ENCODE measurements around the gene ARFIP1. TPM values are rescaled to one million over a fixed set of nuclear protein-coding genes. Genes with fewer than 3 reads are reported as not detected.
A peak's percentile ranks its signal among the peaks of the same experiment; 100 is the strongest.
"Not testable (repeated sequence)": the region's sequence is repeated elsewhere in the genome, so short reads cannot be mapped to it uniquely, and the experiment has no call there.

ARFIP1 gene
- total RNA-seq = 10 to 100 TPM; 20.1 to 25.0 TPM

DNA sequence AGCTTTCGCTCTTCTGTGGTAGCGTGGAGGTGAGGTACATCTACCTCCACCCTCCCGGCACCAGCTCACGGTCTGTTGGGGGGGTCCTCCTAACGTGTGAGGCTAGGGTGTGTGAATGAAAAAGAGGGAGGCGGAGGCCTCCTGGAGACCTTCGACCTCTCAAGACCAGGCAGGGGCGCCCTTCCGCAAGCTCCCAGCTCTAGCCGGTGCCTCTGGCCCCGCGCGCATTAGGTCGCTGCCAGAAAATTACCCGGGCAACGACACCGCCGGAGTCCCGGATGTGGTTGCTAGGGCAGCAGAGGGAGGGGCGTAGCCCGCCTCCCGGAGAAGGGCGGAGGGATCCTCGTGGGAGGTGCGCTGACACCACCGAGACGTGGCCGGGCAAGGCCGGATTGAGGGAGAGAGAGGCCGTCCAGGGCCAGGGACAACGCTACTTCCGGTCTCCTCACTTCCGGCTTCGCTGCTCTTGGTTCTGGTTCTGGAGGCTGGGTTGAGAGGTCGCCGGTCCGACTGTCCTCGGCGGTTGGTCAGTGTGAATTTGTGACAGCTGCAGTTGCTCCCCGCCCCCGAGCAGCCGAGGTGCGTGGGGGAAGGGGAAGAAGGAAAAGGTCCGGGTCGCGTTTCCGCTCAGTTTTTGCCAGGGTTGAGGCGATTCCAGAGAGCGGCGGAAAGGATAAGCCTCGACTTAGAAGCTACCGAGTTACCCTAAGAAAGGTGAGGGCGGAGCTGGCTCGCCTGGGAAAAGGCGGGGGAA, at the start of gene ARFIP1, which contains the start of gene TIGD4:
Gene ARFIP1 (plus strand): TSS at position 442 of the 754 bp plus-strand sequence. CDS start 49,680 bp downstream, outside the sequence.
Gene TIGD4 (minus strand): TSS at position 218 of the 754 bp plus-strand sequence. CDS start 8,726 bp downstream, outside the sequence.
- peak within 1 kb of the TSS; percentile 91 for H3K27ac Mint-ChIP-seq
- DNase-seq (peak; percentile 98), ATAC-seq (peak; percentile 90)
- H3K4me3 Mint-ChIP-seq = peak within 1 kb of the TSS; percentile 95
- H3K4me1 Mint-ChIP-seq = peaks cover 41% of the 10 kb centered on the region
- CTCF ChIA-PET = interaction anchor here (0.8 to 2.5 kb wide), 19 partner anchors 8 to 1680 kb away, joined by 3 to 9 read pairs (median 3); partner anchors contain the start of genes RPS3A and TMEM154
- H3K27me3 Mint-ChIP-seq = peaks cover 7% of the 10 kb centered on the region
- H3K36me3 Mint-ChIP-seq = peaks cover 7% of the 10 kb centered on the region
- H3K9me3 Mint-ChIP-seq (ENCODE audit: low read depth) = no peaks in the 10 kb centered on the region

DNA sequence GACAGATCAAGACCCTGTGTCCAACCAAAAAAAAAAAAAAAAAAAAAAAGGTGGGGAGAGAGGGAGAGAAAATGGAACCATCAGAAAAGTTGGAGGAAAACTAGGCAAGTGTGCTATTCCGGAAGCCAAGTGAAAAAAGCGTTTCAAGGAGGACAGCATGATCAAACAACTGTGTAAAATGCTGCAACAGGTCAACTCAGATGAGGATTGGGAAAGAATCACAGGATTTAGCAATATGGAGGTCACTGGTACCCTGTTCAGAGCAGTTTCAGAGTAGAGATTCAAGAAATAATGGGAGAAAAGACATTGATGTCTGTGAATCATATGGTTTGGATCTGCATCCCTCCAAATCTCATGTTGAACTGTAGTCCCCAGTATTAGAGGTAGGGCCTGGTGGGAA, 47.8 kb upstream of the ARFIP1 start:
- CTCF ChIA-PET = no interaction called here
- H3K27ac Mint-ChIP-seq = no peak overlapping the region

DNA sequence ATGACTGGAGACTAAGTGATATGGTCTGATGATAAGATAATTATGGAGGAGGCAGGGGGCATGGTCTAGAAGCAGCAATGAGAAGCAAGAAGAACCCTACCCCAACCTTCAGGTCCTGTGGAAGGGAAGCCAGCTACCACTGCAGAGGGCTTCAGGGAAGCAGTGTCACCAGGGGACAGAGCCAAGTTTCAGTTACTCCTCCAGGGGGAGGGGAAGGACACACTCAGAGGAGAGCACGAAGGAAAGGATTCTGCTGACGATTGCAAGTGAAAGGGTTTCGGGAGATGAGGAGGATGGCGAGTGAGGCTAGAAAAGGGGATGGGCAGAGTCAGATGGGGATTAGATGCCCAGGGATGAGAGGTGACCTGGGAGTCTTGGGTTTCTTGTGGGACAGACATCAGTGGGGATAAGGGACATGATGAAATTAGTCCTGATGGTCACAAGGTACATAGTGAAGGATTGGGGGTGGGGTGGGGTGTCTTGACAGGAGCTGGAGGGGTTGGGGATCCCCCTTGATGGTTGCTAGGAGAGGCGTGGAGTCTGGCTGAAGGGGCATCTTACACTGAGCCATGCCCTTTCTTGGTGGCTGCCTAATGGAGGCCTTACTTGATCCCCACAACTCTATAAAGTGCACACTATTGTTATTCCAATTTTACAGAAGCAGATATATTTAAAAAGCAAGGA, 45.6 kb upstream of the ARFIP1 start:
- Mint-ChIP-seq H3K4me1 (peaks cover 4% of the 10 kb centered on the region), H3K36me3 (no peaks in the 10 kb centered on the region), H3K4me3 (no peak overlapping the region), H3K27ac (no peak overlapping the region), H3K27me3 (peaks cover 6% of the 10 kb centered on the region), H3K9me3 (ENCODE audit: low read depth) (no peaks in the 10 kb centered on the region)
- no peak for DNase-seq
- ATAC-seq = no peak
- CTCF ChIA-PET = interaction anchor here (1.1 to 3.9 kb wide), 6 partner anchors 57 to 280 kb away, joined by 3 to 43 read pairs (median 6); no protein-coding TSS in a partner anchor

More for the DNA sequence above, 47.8 kb upstream of the ARFIP1 start:
- Mint-ChIP-seq H3K27me3 (peaks cover 12% of the 10 kb centered on the region), H3K4me3 (no peak overlapping the region), H3K36me3 (no peaks in the 10 kb centered on the region), H3K9me3 (ENCODE audit: low read depth) (no peaks in the 10 kb centered on the region), H3K4me1 (peaks cover 4% of the 10 kb centered on the region)
- ATAC-seq (no peak), DNase-seq (no peak)

DNA sequence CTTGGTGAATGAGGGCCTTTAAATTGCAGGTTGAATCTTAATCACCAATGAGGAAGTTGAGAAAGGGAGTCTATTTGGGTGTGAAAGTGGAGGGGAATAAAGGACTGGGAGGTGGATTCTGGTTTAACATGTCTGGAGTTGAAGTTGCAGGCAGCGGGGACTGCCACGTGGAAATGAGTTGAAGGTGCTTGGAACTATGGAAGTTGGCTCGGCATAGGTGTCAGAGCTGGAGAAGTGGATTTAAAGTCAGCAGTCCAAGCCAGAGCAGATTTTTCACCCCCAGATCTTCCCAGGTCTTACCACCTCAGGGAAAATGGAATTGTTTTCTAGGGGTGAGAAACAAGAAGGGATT, 45.1 kb upstream of the ARFIP1 start:
- Mint-ChIP-seq H3K27ac (peak overlapping the region; percentile 7), H3K36me3 (no peaks in the 10 kb centered on the region), H3K4me3 (no peak overlapping the region), H3K4me1 (peaks cover 4% of the 10 kb centered on the region), H3K27me3 (peaks cover 6% of the 10 kb centered on the region), H3K9me3 (ENCODE audit: low read depth) (no peaks in the 10 kb centered on the region)
- DNase-seq (no peak), ATAC-seq (no peak)
- CTCF ChIA-PET = interaction anchor here (0.7 to 3.9 kb wide), 11 partner anchors 19 to 333 kb away, joined by 3 to 43 read pairs (median 4); no protein-coding TSS in a partner anchor

- Mint-ChIP-seq H3K36me3 (no peaks in the 10 kb centered on the region), H3K27ac (no peak overlapping the region), H3K27me3 (peaks cover 6% of the 10 kb centered on the region), H3K4me1 (peaks cover 4% of the 10 kb centered on the region), H3K9me3 (ENCODE audit: low read depth) (no peaks in the 10 kb centered on the region), H3K4me3 (no peak overlapping the region)
- ATAC-seq (peak; percentile 60), DNase-seq (no peak)
- CTCF ChIA-PET = interaction anchor here (0.7 to 3.9 kb wide), 14 partner anchors 18 to 334 kb away, joined by 3 to 43 read pairs (median 4); no protein-coding TSS in a partner anchor
These were observed 44.3 kb upstream of the ARFIP1 start for GRCh38 chr4:152735396-152735859.

- H3K36me3 Mint-ChIP-seq = no peaks in the 10 kb centered on the region
- ATAC-seq (no peak), DNase-seq (no peak)
- H3K4me3 Mint-ChIP-seq = no peak overlapping the region
- H3K9me3 Mint-ChIP-seq (ENCODE audit: low read depth) = no peaks in the 10 kb centered on the region
- no peak overlapping the region for H3K27ac Mint-ChIP-seq
- peaks cover 6% of the 10 kb centered on the region for H3K27me3 Mint-ChIP-seq
- CTCF ChIA-PET = interaction anchor here (0.9 to 3.9 kb wide), 9 partner anchors 19 to 281 kb away, joined by 3 to 43 read pairs (median 5); no protein-coding TSS in a partner anchor
- peaks cover 4% of the 10 kb centered on the region for H3K4me1 Mint-ChIP-seq
These were observed 43.8 kb upstream of the ARFIP1 start for GRCh38 chr4:152735906-152736305.

- H3K27me3 Mint-ChIP-seq = peaks cover 6% of the 10 kb centered on the region
- no peaks in the 10 kb centered on the region for H3K9me3 Mint-ChIP-seq (ENCODE audit: low read depth)
- CTCF ChIA-PET = interaction anchor here (0.9 to 1.4 kb wide), 3 partner anchors 10 to 237 kb away, joined by 3 to 5 read pairs (median 3); no protein-coding TSS in a partner anchor
- DNase-seq (no peak), ATAC-seq (no peak)
- H3K4me3 Mint-ChIP-seq = no peak overlapping the region
- peaks cover 6% of the 10 kb centered on the region for H3K4me1 Mint-ChIP-seq
- H3K36me3 Mint-ChIP-seq = no peaks in the 10 kb centered on the region
- H3K27ac Mint-ChIP-seq = no peak overlapping the region
These were observed 40.9 kb upstream of the ARFIP1 start for GRCh38 chr4:152738827-152739226.

DNA sequence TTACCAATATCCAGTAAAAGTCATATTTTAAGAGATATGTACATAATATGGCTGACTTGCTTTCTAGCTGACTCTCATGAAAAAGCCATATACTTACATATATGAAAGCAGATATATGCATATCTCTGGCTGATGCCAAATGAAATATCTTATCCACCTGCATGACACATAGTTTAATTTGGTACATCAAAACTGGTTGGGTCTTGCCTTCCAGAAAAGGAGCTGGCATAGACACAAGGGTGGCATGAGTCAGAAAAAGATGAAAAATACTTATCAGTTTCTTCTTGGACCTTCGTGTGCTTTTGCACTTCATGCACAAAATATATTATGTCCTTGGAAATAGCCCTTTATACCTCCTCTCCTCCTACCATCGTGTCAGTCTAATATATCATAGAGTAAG, 32.3 kb upstream of the ARFIP1 start:
- Mint-ChIP-seq H3K9me3 (ENCODE audit: low read depth) (no peaks in the 10 kb centered on the region), H3K27me3 (peaks cover 5% of the 10 kb centered on the region), H3K36me3 (no peaks in the 10 kb centered on the region), H3K4me3 (no peak overlapping the region), H3K27ac (no peak overlapping the region), H3K4me1 (peaks cover 2% of the 10 kb centered on the region)
- DNase-seq = no peak
- ATAC-seq = no peak
- CTCF ChIA-PET = no interaction called here

DNA sequence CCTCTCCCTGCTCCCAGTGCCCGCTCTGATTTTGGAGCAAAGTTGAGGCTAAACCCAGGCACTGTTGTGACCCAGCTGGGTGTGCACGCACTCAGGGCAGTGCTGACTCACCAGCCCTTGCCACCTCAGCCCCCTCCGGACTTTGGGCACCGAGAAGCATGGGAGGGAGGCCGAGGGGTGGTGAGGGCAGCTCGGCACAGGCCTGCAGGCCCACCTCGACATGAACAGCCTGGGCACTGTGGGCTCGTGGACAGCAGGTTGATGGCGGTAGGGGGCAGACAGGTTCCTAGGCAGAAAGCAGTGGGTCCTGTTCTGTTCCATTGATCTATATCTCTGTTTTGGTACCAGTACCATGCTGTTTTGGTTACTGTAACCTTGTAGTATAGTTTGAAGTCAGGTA, 31.1 kb upstream of the ARFIP1 start:
- no peaks in the 10 kb centered on the region for H3K36me3 Mint-ChIP-seq
- H3K27me3 Mint-ChIP-seq = peaks cover 10% of the 10 kb centered on the region
- DNase-seq = no peak
- no peak overlapping the region for H3K27ac Mint-ChIP-seq
- H3K9me3 Mint-ChIP-seq (ENCODE audit: low read depth) = no peaks in the 10 kb centered on the region
- no peak for ATAC-seq
- H3K4me3 Mint-ChIP-seq = no peak overlapping the region
- H3K4me1 Mint-ChIP-seq = no peaks in the 10 kb centered on the region
- CTCF ChIA-PET = interaction anchor here (1.1 kb wide), 1 partner anchor 10 kb away, joined by 3 read pairs; no protein-coding TSS in a partner anchor

GRCh38 chr4:152763796-152764195, 16.0 kb upstream of the ARFIP1 start:
- Mint-ChIP-seq H3K27me3 (peaks cover 25% of the 10 kb centered on the region), H3K4me1 (no peaks in the 10 kb centered on the region), H3K4me3 (no peak overlapping the region), H3K27ac (no peak overlapping the region), H3K36me3 (no peaks in the 10 kb centered on the region), H3K9me3 (ENCODE audit: low read depth) (no peaks in the 10 kb centered on the region)
- DNase-seq (no peak), ATAC-seq (no peak)
- CTCF ChIA-PET = no interaction called here

DNA sequence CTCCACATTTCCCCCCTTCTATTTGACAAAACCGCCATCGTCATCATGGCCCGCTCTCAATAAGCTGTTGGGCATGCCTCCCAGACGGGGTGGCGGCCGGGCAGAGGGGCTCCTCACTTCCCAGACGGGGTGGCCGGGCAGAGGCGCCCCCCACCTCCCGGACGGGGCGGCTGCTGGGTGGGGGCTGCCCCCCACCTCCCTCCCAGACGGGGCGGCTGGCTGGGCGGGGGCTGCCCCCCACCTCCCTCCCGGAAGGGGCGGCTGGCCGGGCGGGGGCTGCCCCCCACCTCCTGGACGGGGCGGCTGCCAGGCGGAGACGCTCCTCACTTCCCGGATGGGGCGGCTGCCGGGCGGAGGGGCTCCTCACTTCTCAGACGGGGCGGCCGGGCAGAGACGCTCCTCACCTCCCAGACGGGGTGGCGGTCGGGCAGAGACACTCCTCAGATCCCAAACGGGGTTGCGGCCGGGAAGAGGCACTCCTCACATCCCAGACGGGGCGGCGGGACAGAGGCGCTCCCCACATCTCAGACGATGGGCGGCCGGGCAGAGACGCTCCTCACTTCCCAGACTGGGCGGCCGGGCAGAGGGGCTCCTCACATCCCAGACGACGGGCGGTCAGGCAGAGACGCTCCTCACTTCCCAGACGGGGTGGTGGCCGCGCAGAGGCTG, 14.6 kb upstream of the ARFIP1 start:
- H3K9me3 Mint-ChIP-seq (ENCODE audit: low read depth); H3K4me1 Mint-ChIP-seq; H3K27ac Mint-ChIP-seq; DNase-seq; CTCF ChIA-PET; H3K4me3 Mint-ChIP-seq; H3K36me3 Mint-ChIP-seq; ATAC-seq: not testable (repeated sequence)
- peaks cover 15% of the 10 kb centered on the region for H3K27me3 Mint-ChIP-seq

DNA sequence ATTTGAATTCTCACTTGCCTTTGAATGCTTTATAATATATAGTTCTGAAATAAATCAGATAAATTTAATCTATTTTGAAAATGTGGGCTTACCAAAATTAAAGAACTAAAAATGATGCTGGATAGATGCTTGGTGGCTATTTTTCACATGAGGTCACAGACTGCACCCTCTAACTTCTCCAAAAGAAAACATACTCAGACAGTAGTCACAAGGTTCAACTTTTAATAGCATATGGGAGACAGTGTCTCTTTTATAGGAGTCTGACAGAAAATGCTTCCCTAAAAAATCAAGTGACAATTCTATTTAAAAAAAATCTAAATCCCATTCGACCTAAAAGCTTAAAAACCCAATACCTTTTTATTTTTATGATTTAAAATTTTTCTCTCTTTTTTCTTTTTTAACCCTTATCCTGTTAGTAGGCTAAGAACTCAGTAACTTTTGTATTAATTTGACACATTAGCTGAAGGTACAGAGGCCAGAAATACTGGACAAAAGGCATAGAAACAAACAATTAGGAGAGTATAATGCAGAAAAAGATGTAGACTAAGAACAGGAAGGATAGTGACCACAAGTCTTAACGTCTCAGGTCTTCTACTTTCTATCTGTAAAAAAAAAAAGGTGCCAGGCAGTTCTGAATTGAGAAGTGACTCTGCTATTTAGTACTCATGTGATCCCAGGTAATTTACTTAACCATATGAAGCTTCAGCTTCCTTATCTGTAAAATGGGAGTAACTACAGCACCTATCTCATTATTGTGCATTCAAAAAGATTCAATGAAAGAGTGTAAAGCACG, 7.8 kb upstream of the ARFIP1 start:
- no peak overlapping the region for H3K4me3 Mint-ChIP-seq
- no peaks in the 10 kb centered on the region for H3K9me3 Mint-ChIP-seq (ENCODE audit: low read depth)
- H3K36me3 Mint-ChIP-seq = peaks cover 1% of the 10 kb centered on the region
- peak overlapping the region; percentile 33 for H3K27ac Mint-ChIP-seq
- DNase-seq (no peak), ATAC-seq (peak; percentile 87)
- H3K27me3 Mint-ChIP-seq = peaks cover 7% of the 10 kb centered on the region
- H3K4me1 Mint-ChIP-seq = peaks cover 12% of the 10 kb centered on the region
- CTCF ChIA-PET = no interaction called here
